HG03457 (cell line): ENCODE measurements around the gene SH3BGRL3.
"Not testable (repeated sequence)": the region's sequence is repeated elsewhere in the genome, so short reads cannot be mapped to it uniquely, and the experiment has no call there.

ENCODE experiments used
- ATAC-seq: cut with Tn5 transposase; IDR thresholded peaks from one replicate; pipeline ENCODE4 v1.9.1; 2021; ENCODE audit warnings: moderate number of reproducible peaks; ENCODE audit not compliant: unreplicated experiment

SH3BGRL3 gene

DNA sequence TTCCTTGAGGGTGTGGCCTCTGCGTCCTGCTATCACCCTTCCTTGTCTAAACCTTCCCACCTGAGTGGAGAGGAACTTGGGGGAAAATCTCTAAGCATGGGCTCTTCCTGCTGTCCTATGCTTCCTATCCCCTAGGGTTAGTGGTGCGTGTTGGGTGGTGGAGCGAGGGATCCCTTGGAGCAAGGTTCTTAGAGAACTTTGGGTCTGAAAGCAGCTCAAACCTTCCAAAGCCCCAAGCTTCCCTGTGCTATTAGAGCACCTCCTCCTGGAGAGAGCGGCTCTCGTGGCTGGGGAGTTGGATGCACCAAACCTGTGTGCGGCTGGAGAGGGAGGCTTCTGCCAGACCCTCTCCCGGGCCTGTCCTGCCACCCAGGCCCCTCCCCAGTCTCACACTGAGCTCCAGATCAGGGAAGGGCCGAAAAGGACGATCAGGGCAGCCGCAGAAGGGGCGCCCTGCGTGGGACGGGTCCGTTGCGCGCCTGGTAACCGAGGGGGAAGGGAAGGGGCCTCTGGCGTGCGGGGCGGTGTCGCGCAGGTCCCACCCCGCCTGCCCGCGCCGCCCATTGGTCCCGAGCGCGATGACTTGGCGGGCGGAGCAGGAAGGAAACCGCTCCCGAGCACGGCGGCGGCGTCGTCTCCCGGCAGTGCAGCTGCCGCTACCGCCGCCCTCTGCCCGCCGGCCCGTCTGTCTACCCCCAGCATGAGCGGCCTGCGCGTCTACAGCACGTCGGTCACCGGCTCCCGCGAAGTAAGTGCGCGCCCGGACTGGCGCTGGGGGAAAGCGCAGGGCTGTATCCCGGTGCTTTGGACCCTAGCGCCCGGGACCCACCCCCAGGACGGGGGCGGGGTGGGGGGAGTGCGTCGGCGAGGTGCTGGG, at the start of gene SH3BGRL3:
Gene SH3BGRL3 (plus strand): TSS at position 631 of the 877 bp plus-strand sequence. CDS start 70 bp downstream, at position 701.
- peak; percentile 36 for ATAC-seq

- ATAC-seq = not testable (repeated sequence)
Observed at GRCh38 chr1:26230682-26231081, 49.2 kb upstream of the SH3BGRL3 start.

GRCh38 chr1:26233903-26234643, 45.8 kb upstream of the SH3BGRL3 start, which contains the start of gene CEP85:
Gene CEP85, plus strand, starts transcription at chr1:26234200. Its CDS starts 5,584 bp downstream, at chr1:26239784.
- ATAC-seq = peak; percentile 77

DNA sequence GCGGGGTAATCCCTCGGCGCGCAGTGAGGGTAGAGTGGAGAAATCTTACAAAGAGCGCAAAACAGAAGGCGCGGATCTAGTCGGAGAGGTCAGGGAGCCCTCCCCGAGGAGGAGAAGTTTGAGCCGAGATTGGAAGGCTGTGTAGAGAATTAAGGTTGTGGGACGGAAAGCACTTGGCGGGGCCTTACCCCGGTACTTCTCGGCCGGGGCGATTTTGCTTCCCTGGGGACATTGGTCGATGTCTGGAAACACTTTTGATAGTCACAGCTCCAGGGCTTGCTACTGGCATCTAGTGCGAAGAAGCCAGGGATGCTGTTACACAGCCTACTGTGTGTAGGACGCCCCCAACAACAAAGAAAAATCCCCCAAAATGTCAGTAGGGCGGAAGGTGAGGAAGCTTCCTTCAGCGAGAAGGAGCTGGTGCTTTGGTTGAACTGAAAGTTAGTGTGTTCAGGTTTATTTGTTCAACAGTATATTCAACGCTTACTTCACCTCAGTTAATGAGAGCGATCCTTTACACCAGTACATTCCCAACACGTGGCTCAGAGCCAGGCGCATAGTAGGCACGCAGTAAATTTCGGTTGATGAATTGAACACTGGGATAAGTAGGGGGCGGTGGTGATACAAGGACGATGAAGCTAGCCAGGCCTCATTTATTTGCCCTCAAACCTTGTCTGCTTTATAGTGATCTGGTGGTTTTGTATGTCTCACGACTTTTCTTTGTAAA, 45.1 kb upstream of the SH3BGRL3 start:
- ATAC-seq = no peak

DNA sequence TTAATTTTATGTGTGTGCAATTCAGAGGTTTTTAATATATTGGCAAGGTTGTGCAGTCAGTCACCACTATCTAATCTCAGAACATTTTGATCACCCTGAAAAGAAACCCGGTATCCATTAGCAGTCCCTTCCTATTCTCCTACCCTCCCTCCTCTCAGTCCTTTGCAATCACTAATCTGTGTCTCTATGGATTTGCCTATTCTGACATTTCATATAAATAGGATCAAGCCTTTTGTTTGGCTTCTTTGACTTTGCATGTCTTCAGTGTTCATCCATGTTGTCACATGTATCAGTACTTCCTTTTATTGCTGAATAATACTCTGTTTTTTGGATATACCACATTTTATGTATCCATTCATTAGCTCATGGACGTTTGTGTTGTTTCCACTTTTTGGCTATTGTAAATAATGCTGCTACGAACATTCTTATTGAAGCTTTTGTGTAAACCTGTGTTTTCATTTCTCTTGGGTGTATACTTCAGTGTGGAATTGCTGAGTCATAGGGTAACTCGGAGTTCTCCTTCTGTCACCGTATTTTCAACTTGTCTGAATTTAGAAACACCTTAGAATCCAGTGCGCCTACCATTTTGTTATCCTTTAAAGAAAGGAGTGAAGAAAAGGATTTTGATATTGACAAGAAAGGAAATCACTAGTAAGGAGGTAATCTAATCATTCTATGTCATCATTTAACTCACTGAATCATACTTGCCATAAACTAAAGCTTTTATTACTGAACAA, 42.5 kb upstream of the SH3BGRL3 start:
- no peak for ATAC-seq

DNA sequence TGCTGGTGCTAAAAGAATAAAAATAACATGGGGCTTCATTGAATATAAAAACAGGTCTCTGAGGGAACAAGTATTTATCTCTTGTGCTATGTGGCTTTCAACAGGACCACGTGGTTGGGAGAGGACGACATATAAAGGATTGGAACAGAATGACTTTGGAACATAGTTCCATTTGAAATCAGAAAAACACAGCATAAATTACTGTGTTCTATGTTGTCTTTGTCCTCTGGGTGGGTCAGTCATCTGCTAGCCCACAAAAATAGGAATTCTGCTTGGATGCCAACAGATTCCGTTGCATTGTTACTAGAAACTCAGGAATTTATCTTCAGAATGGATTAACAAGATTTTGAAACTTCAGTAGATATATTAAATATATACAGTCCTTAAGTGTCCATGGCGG, 40.0 kb upstream of the SH3BGRL3 start:
- ATAC-seq = no peak

DNA sequence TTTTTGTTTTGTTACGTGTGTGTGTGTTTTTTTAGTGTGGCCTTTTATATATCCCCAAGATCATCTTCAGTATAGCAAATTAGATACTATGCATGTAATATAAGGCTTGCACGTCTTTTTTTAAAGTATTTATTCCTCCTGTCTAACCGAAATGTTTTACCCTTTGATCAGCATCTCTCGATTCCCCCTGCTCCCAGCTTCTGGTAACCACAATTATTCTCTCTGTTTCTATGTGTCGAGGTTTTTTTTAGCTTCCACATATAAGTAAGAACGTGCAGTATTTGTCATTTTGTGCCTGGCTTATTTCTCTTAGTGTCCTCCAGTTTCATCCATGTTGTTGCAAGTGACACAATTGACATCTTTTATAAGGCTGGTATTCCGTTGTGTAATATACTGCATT, 27.2 kb upstream of the SH3BGRL3 start:
- ATAC-seq = no peak

- no peak for ATAC-seq
Observed at GRCh38 chr1:26254404-26254803, 25.5 kb upstream of the SH3BGRL3 start.

GRCh38 chr1:26257222-26257621, 22.7 kb upstream of the SH3BGRL3 start:
- no peak for ATAC-seq

DNA sequence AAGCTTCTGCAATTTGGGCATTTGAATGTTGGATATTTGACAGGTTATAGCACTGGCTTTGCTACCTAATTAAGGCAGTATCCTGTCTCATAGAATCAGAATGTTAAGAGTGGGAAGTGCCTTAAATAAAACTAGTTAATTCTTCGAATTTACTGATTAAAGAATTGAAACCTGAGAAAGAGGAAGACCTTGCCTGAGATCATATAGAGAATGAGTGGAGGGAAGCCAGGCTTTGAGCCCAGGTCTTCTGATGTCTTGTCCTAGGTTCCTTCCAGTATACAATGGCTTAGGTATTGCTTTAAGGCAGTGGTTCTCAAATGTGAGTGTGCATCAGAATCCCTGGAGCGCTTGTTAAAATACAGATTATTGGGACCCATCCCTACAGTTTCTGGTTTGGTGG, 20.9 kb upstream of the SH3BGRL3 start:
- no peak for ATAC-seq

DNA sequence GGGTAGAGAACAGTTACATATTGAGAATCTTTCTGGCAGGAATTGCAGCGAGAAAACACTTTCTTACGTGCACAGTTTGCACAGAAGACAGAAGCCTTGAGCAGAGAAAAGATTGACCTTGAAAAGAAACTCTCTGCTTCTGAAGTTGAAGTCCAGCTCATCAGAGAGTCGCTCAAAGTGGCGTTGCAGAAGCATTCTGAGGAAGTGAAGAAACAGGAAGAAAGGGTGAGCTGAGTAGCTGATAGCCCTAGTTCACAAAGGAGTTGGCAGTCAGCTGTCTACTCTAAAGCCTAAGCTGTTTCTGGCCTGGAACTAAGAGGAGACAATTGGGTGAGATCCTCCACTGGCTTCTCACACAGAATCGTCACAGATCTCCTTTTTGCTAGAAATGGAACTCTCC, 20.3 kb upstream of the SH3BGRL3 start:
- ATAC-seq = no peak

DNA sequence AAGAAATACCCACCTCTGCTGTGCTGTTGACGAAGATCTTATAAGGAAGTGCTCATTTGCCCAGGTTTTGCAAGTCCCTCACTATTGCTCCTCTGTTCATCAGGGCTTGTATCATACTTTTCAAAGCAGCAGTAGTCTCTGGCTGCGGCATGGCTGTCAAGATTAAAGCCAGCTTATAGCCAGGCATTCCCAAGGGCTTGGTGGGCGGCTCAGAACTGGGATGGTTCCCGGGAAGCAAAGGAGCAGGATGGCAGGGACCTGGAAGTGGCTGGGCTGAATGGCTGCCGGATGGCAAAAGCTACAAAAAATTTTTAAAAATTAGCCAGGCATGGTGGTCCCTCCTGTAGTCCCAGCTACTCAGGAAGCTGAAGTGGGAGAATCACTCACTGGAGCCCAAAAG, 16.7 kb upstream of the SH3BGRL3 start:
- no peak for ATAC-seq

DNA sequence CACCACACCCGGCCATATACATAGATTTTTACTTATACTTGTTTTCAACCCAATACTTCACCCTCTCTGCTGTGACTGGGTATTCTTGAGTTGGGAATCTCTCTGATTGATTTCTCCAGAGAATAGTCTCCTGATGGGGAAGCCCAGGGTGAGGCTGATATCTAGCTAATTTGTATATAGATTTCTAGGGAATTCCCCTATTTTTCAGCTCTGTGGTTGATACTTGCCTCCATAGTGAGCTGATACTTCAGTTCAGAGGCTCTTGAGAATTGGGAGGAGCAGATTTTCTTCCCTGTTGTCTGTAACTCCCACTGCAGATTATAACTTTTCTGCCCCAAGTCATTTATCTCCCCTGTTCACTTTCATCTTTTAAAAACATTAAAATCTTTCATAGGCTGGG, 14.5 kb upstream of the SH3BGRL3 start:
- ATAC-seq = no peak

GRCh38 chr1:26268290-26269197, 11.3 kb upstream of the SH3BGRL3 start:
- ATAC-seq = no peak

- no peak for ATAC-seq
Observed at GRCh38 chr1:26269198-26269550, 10.7 kb upstream of the SH3BGRL3 start.

DNA sequence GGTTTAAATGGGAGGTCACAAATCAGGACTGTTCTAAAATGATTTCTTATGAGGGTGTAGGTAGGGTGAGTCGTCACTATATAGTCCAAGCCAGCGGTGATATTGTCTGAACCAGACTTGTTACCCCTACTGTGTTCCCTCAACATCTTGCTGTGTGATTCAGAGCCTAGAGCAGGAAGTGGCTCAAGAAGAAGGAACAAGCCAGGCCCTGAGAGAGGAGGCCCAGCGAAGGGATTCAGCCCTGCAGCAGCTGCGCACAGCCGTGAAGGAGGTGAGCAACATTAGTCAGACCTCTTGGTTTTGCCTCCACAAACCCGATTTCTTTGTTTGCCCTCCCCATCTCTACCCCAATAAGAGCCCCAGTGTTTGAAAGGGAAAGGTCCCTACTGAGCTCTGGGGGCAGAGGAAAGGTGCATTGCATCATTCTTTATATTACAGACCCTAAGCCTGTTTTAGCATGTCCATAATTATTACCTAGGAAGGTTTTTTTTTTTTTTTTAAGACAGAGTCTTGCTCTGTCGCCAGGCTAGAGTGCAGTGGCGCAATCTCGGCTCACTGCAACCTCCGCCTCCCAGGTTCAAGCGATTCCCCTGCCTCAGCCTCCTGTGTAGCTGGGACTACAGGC, 5.0 kb upstream of the SH3BGRL3 start:
- no peak for ATAC-seq

DNA sequence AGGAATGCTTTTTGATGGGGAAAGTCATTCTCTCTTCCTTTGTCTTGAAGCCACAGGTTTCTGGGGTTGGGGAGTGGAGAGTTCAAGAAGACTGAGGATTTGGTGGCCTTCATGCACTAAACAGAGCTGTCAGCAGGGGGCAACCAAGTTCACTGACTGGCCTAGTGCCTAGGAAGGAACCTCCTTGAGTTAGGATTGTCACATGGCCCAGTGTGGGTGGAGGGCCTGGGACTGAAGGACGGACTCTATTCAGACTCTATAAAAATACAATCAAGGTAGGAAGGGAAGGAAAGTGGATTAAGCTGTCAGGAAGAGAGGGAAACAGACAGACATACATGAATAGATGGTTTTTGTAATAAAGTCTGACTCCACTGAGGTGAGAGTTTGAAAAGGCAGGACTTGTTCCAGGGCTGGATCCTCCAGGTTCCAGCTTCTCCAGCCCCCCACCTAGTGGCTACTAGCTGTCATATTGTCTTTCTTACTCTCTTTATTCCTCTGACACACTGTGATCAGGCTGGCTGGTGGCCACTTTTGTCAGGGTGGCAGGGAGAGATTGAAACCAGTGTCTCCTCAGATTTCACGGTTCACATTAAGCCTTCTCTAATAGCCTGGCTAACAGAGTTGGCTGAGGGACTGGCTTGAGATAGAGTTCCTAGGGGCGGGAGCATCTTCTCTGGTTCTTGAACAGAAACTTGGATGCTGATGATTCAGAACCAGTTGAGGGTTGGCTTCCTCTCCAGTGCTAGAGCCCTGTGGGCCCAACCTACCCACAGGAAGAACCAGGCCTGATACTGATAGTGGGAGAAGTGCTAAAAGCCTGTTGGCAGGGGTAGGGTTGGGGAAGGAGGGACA, 4.1 kb upstream of the SH3BGRL3 start:
- no peak for ATAC-seq

DNA sequence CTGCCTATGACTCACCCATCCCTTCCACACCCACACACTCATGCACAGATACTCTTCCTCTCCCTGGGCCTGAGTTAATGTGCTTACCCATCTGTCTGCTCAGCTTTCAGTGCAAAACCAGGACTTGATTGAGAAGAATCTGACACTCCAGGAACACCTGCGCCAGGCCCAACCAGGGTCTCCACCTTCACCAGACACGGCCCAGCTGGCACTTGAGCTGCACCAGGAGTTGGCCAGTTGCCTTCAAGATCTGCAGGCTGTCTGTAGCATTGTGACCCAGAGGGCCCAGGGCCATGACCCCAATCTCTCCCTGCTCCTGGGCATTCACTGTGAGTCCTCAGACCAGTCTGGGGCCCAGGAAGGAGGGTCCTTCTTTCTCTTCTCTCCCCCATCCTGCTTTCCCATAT, 3.5 kb upstream of the SH3BGRL3 start:
- no peak for ATAC-seq
